Testis (tissue), 2 donors: ENCODE data around the gene SP140.

Source experiments
- CTCF ChIP-seq, 3 experiments: fragments of 450-650 bp in 2 of 3; fragments of 200-600 bp in 1 of 3; sonication (generic) in 1 of 3; IDR thresholded peaks; one replicate each; pipeline ENCODE4 v1.5.1; 2016 to 2019; ENCODE audit warnings: antibody characterized with exemption in 3 of 3, mild to moderate bottlenecking in 2 of 3, moderate library complexity in 1 of 3
- POLR2A ChIP-seq: fragments of 450-650 bp; IDR thresholded peaks from one replicate; pipeline ENCODE4 v1.6.1; 2017; ENCODE audit warnings: antibody characterized with exemption, mild to moderate bottlenecking, moderate library complexity

- no peak for TF ChIP-seq POLR2A
- no peak for TF ChIP-seq CTCF (IDR thresholded peaks at IDR 0.05)
Measured at GRCh38 chr2:230205034-230205433, 20.5 kb upstream of the SP140 start.
